HG03460 (cell line): Measurements from ENCODE around the gene RSPH6A.
A peak's percentile ranks its signal among the peaks of the same experiment; 100 is the strongest.

Experiments used
- ATAC-seq: cut with Tn5 transposase; IDR thresholded peaks from one replicate; pipeline ENCODE4 v1.9.1; 2021; ENCODE audit not compliant: unreplicated experiment

The RSPH6A gene

GRCh38 chr19:45814851-45815480 lies at the start of gene RSPH6A:
Gene RSPH6A (minus strand): TSS chr19:45815308. CDS start chr19:45815176, 132 bp downstream.
- no peak for ATAC-seq

DNA sequence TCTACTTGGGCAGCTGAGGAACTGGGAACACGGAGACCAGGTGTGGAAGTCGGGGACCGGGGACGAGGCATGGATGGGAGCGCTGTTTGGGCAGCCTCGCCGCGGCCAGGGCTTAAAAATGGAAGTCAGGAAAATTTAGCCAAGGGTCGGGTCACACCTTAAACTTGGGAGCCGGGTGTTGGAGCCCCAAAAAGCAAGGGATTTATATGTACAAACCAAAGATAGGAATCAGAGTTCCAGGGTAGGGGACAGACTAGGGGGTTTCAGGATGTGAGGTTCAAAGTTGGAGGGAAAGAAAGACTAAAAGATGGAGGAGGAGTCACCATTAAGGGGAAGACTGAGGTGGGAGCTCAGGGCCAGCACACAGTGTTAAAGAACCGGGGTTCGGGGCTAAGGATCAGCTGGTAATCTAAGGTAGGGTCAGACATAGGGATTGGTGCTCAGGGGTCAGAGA lies 49.5 kb upstream of the RSPH6A start:
- no peak for ATAC-seq

GRCh38 chr19:45863840-45864628 lies 48.9 kb upstream of the RSPH6A start, which contains the start of gene FOXA3:
Gene FOXA3 (plus strand): TSS chr19:45864326. CDS start chr19:45864457, 131 bp downstream.
- ATAC-seq = no peak

DNA sequence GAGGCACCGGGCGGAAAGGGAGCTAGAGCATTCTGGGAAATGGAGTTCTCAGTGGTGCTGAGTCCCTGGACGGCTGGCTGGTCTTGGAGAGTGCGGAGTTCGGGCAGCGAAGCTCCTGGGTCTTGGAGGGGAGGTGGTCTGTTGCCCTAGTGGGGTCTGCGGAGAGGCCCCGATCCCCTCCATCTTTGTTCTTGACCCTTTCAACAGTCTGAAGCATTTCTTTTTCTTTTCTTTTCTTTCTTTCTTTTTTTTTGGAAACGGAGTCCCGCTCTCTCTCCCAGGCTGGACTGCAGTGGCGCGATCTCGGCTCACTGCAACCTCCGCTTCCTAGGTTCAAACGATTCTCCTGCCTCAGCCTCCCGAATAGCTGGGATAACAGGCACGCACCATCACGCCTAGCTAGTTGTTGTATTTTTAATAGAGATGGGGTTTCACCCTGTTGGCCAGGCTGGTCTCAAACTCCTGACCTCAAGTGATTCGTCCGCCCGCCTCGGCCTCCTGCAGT lies 48.3 kb upstream of the RSPH6A start:
- ATAC-seq = no peak

DNA sequence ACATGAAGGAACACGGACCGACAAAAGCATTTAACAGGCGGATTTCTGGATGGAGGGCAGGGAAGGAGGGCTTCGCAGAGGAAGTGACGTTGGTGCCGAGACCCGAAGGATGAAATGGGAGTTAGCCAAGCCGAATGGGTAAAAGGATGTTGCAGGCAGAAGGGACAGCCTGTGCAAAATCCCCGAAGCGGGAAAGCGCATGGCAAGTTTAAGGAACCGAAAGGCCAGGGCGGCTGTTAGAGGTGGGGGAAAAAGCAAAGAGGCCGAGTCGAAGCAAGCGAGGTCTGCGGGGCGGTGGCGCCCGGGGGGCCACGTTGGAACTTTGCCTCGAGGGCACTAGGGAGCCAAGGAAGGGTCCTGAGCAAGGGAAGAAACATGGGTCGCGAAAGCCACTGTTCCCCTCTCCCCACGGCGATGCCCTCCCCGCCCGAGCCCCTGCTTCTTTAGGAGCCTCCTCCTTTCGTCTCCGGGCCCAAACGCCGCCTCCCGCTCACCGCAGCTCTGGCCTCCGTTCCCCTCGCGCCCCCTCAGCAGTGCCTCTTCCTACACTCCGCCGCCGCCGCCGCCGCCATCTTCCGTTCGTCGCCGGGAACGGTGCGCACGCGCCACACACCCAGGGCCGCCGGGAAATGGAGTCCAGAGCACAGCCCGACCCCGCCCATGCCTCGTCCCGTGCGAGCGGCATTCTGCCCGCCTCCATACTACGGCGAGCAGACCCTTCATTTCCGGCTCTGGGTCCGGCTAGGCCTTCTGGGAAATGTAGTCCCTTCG lies 47.6 kb upstream of the RSPH6A start, which contains the start of gene SYMPK:
TSS of gene SYMPK (minus strand) at position 584 of the 771 bp plus-strand sequence. CDS start 8,652 bp downstream, outside the sequence.
- ATAC-seq = peak; percentile 87

GRCh38 chr19:45862271-45862563 lies 47.1 kb upstream of the RSPH6A start:
- no peak for ATAC-seq

- no peak for ATAC-seq
Observed at GRCh38 chr19:45860359-45861259, 45.5 kb upstream of the RSPH6A start.

- no peak for ATAC-seq
Observed at GRCh38 chr19:45854167-45854778, 39.2 kb upstream of the RSPH6A start.

GRCh38 chr19:45852983-45853382 lies 37.9 kb upstream of the RSPH6A start:
- no peak for ATAC-seq

DNA sequence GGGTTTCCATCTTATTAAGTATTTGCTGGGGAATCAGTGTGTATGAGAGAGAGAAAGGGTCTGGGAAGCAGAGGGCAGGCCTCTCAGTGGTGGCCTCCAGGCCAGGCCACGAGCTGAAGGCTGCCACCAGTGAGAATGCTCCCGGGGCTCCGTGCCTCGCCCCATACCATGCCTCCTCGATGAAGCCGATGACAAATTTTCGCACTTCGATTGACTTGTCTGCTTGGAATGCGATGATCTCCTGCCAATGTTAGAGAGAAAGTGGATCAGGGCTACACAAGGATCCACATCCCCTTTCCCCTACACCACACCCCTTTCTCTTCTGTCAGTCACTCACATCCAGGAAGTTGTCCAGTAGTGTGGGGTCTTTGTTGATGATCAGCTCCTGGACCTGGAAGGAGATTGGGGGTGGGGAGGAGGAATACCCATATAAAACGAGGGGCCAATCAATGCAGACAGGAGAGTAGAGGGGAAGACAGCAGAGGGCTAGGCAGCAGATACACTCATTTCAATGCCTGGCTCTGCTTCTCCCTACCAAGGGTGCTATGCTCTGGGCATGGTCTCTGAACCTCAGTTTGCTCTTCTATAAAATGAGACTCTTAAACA lies 37.1 kb upstream of the RSPH6A start:
- ATAC-seq = no peak

DNA sequence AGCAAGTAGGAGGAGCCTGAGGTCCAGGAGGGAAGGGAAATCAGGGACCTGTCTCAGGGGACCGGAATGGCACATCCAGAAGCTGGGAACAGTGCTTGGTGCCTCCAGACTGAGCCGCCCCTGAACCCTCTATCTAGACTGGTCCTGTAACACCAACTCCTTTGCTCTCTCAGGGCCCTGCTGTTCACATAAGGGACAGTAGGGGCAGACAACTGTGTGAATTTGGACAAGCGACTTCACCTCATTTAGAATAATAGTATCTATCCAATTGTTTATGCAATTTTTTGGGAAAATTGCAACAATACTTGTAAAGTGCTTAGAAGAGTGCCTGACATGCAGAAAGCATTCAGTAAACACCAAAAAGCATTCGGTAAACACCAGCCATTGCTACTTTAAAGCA lies 33.8 kb upstream of the RSPH6A start:
- ATAC-seq = no peak

GRCh38 chr19:45847663-45848062 lies 32.6 kb upstream of the RSPH6A start:
- ATAC-seq = no peak

DNA sequence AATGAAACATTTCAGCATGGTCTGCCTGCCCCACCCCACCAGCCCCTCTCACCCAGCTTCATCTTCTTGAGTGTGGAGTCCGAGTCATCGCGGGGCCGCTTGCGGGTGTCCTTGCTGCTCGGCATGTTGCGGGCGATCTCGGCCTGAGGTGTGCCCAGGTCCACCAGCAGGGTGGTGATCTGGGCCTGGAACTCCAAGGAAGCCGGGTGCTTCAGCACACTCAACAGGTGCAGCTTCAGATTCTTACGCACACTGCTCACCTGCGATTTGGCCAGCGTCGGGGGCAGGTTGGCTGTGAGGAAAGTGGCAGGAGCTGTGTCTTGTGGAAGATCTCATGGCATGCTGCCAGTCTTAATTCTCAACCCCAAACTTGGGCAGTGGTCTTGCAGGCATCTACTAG lies 27.1 kb upstream of the RSPH6A start:
- no peak for ATAC-seq

- ATAC-seq = no peak
Observed at GRCh38 chr19:45834970-45835369, 19.9 kb upstream of the RSPH6A start.

DNA sequence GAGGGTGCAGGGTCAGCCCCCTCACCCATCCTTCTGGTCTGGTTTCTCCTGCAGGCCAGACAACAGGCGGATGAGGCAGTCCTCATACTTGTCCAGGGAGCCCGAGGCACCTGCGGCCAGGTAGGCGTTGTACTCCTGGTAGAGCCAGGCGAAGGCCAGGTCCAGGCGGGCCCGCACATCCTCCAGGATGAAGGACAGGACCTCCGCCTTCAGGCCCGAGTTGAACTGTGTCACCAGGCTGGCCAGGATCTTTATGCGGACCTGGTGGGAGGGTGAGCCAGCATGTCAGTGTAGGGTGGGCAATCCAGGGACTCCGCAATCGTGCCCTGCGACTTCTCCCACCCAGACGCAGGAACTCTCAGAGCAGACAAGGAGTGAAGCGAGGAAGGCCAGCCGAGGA lies 13.8 kb upstream of the RSPH6A start:
- ATAC-seq = no peak

DNA sequence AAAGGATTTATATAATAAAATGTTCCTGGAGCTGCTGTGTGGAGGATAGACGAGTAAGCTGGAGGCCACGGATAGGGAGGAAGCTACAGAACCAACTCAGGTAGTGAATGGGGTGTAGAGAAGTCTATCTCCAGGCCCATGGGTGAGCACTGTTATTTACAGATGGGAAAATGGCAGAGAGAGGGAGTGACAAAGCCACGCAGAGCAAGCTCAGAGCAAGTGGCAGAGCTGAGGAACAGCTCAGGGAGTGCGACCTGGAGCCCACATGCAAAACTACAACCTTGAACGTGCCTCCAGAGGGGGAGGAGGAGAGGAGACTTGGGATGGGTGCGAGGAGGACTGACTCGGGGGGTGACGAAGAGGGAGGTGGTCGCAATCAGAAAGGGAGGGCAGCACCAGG lies 13.4 kb upstream of the RSPH6A start:
- ATAC-seq = no peak

- ATAC-seq = no peak
Observed at GRCh38 chr19:45827459-45828093, 12.5 kb upstream of the RSPH6A start.

GRCh38 chr19:45826934-45827333 lies 11.8 kb upstream of the RSPH6A start:
- ATAC-seq = no peak
